Stimulated activated CD4-positive, alpha-beta T cell treated with anti-CD3 and anti-CD28 coated beads, TNF-alpha, amount 100 ng/mL, for 4 hours (primary cell): Measurements from ENCODE around the gene RNU7-1.

Experiments
- DNase-seq, 3 experiments: peaks; one replicate each; pipeline ENCODE4 v3.0.0-alpha.2; 2020; ENCODE audit warnings: low read depth in 3 of 3

RNU7-1 gene

DNA sequence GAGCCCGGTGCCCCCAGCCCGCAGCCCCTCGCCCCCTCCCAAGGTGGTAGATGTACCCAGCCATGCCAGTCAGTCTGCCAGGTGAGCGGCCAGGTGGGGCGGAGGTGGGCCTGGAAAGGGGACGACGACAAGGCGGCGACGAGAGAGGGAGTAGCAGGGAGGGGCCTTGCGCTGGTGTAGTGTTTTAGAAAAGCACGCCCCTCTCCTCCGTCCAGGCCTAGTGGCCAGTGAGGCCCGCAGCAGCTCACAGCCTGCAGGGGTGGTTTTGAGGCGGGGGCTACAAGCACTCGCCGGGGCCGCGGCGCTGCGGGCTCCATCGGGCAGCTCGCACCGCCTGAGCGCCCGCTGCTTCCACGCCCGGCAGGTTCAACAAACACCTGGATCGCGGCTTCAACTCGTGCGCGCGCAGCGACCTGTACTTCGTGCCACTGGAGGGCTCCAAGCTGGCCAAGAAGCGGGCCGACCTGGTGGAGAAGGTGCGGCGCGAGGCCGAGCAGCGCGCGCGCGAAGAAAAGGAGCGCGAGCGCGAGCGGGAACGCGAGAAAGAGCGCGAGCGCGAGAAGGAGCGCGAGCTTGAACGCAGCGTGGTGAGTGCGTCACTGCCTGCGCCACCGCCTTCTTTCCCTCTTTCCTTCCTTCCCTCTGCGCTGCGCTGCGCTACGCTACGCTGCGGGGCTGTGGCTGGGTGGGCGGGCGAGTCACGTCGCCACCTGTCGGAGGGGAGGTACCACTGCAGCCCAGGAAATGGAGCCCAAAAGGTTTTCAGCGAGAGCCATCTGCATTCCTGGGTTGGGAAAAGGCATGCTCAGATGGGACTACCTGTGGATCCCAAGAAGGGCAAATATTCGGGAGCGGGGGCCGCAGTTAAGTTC is 5.9 kb upstream of the RNU7-1 start:
- peak; percentile 72 to 91 (median 88) for DNase-seq

- no peak for DNase-seq
Measured at GRCh38 chr12:6938353-6939190, 5.0 kb upstream of the RNU7-1 start.

GRCh38 chr12:6939191-6939540 is 4.5 kb upstream of the RNU7-1 start:
- DNase-seq: no peak

DNA sequence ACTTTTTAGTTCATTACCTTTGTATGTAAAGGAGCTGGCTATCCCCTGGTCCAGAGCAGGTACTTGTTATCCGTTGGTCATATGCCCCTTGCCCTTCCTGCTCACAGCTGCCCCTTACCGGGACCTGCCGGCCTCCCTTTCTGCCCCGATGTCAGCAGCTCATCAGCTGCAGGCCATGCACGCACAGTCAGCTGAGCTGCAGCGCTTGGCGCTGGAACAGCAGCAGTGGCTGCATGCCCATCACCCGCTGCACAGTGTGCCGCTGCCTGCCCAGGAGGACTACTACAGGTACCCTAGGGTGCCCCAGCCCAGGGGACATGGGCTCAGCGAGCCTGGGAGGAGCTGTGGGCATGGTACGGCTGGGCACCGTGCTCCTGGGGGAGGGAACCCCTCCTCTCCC is 2.3 kb upstream of the RNU7-1 start:
- no peak for DNase-seq

GRCh38 chr12:6941782-6942181 is 1.8 kb upstream of the RNU7-1 start:
- DNase-seq: no peak

- DNase-seq: no peak
Measured at GRCh38 chr12:6942331-6942665, 1.3 kb upstream of the RNU7-1 start.

DNA sequence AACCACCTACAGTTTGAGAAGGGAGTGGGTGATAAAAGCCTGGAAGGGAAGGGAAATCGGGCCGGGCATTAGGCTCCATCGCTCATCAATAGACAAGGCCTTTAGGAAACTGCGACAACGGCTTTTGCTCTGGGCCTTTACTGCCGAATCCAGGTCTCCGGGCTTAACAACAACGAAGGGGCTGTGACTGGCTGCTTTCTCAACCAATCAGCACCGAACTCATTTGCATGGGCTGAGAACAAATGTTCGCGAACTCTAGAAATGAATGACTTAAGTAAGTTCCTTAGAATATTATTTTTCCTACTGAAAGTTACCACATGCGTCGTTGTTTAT is 261 bp upstream of the RNU7-1 start:
- peak in 1 of 3 experiments; percentile 52 for DNase-seq

DNA sequence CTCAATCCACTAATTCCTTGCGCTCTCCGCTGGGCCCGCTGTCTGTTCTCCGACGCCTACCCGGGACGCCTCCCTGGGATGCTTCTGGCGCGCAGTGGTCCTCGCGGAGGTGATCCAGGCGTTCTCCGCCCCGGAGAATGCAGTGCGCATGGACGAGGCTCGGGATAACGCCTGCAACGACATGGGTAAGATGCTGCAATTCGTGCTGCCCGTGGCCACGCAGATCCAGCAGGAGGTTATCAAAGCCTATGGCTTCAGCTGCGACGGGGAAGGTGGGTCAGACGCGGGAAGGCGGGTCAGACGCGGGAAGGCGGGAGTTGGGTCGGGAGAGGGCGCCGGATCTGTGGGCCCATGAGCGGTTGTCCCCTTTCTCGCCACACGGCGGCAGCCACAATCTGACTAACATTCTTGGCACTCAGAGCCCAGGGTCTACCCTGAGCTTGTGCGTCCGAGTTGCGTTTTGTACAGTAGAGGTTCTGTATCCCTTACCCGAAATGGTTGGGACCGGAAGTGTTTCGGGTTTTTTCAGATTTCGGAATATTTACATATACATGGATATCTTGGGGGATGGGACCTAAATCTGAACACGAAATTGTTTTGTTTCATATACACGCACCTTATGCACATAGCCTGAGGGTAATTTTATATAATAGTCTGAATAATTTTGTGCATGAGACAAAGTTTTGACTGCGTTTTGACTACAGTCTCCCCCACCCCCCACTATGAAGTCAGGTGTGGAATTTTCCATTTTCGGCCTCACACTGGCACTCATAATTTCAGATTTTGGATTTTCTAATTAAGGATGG is 968 bp downstream of the RNU7-1 start:
- DNase-seq: peak; percentile 71 to 76 (median 75)

GRCh38 chr12:6945613-6946012 is 2.0 kb downstream of the RNU7-1 start:
- no peak for DNase-seq

- DNase-seq: no peak
Measured at GRCh38 chr12:6946033-6946919, 2.7 kb downstream of the RNU7-1 start.

DNA sequence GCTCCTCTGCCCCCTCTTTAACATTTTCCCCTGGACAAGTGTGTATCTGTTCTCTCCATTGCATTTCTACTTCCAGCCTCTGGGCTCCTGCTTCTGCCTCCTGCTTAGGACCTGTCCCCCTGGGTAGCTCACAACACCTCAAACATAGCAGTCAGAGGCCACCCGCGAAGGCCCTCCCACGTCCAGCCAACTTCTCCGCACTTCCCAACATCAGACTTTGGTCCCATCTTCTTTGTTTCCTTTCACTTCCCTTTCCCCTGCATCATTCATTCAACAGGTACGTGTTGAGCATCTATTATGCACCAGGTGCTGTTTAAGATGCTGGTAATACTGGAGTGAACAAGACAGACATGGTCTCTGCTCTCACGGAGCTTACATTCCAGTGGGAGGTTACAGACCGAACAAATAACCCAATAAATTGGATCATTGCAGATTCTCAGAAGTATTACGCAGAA is 3.3 kb downstream of the RNU7-1 start:
- DNase-seq: no peak

DNA sequence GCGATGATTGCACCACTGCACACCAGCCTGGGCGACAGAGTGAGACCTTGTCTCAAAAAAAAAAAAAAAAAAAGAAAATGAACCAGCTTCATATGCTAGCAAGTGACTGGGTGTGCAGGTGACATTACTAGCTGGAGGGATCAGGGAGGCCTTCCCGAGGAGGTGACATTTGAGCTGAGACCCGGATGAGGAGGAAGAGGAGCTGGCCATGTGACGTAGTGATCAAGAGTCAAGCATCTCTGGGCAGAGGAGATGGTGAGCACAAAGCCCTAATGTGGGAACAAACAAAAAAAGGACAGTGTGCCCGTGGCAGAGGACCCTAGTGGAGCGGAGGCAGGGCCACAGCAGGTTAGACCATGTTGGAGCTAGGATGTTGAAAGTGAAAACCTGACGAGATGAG is 4.0 kb downstream of the RNU7-1 start:
- DNase-seq: no peak

GRCh38 chr12:6948873-6949594 is 5.4 kb downstream of the RNU7-1 start:
- no peak for DNase-seq

DNA sequence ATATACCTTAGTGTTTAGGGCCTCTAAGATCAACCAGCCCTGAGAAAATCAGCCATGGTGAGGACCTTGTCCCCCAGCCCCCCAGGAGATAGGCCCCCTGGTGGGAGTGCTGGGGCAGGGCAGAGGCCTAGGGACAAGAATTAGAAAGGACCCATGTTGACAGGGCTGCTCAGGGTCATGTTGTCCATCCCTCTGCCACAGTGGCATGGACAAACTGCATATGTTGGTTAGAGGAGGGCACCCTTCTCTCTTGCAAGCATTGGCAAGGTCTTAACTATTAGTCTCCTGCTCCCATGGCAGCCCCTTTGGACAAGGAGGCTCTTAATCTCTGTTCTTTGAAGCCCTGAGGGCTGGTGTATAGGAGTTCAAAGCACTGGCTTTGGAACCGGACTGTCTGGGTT is 6.8 kb downstream of the RNU7-1 start:
- no peak for DNase-seq

DNA sequence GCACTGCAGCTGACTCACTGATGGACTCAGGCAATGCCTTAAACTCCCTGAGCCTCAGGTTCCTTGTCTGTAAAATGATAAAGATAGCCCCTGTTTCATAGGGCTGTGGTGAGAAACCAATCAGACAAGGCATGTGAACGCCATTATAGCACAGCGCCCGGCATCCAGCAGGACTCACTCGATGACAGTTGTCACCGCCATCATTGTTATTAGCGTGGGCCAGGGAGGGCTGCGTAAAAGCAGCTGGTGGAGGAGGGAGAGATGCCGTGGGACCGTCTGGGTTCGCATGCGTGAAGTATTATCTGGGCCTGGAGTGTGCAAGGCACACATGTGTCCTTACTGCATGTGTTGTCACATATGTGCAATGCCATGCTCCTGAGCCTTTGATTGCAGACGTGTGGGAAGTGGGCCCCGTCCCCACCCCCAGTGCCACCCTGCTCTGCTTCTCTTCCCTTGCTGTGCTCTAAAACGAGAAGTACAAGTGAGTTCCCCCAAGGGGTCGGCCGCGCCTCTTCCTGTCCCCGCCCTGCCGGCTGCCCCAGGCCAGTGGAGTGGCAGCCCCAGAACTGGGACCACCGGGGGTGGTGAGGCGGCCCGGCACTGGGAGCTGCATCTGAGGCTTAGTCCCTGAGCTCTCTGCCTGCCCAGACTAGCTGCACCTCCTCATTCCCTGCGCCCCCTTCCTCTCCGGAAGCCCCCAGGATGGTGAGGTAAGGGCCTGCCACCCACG is 7.4 kb downstream of the RNU7-1 start, which contains the start of gene PTPN6:
Gene PTPN6 (plus strand): TSS at position 546 of the 730 bp plus-strand sequence. CDS start 157 bp downstream, at position 703.
- DNase-seq: peak in 1 of 3 experiments; percentile 64

GRCh38 chr12:6951551-6952120 is 8.0 kb downstream of the RNU7-1 start:
- DNase-seq: no peak

DNA sequence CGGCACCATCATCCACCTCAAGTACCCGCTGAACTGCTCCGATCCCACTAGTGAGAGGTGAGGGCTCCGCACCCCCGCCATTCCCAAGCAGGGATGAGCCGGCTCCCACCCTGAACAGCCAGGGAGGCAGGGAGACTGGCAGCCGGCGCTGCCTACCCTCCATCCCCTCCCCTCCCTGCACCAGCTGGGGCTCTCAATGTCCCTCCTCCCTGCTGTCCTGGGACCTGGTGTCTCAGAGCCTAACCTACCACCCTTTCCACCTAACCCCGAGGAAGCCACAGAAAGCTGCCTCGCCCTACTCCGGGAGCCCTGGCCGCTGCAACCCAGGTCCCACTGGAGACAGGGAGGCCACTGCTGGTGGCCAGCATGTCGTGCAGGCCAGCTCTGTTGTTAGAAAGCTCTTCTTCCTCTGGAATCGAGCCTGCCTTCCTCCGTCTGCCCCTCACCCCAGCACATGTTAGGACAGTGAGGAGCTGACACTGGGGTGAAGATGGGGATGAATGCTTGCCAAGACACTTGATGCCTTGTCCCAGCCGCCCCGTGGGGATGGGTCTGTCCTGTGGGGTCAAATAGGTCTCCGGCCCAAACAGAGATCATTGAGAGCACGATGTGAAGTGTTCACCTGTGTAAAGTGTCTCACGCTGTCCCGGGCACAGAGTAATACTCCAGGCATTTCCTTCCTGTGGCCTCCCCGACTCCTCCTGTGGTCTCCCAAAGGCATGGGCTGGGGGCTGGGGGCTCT is 8.7 kb downstream of the RNU7-1 start:
- no peak for DNase-seq

- DNase-seq: no peak
Measured at GRCh38 chr12:6952863-6953441, 9.3 kb downstream of the RNU7-1 start.
